ENCODE measurements around the gene PTTG1IP.

Gene PTTG1IP

DNA sequence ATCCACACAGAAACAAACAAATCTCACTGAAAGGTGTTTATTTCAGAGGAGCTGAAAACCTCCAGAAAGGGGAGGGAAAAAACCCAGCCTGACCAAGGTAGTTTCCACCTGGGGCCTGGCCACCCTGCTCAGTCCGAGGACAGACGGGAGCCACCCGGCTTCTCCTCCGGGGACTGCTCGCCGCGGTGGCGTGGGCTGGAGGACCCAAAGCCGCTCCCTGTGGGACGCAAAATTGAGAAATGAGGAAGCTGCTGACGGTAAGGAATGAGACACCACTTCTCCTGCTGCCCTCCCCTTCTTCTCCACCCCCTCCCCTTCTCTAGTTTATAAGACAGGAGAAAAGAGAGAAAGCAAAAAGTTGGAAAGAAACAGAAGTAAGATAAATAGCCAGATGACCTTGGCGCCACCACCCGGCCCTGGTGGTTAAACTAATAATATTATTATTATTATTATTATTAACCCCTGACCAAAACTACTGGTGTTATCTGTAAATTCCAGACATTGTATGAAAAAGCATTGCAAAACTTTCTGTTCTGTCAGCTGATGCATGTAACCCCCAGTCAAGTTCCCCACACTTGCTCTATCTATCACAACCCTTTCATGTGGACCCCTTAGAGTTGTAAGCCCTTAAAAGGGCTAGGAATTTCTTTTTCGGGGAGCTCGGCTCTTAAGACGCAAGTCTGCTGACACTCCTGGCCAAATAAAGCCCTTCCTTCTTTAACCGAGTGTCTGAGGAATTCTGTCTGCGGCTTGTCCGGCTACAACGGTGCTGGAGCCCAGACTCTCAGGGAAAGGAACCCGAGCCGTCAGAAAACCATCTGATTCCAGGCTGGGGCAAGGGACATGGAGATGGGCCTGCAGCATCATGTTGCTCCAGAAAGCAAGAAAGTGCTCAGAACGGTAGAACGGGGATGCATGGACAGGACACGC, 34.7 kb upstream of the PTTG1IP start:
- WGBS = 74% methylated on average over 21 of the region's 25 CpGs
- no peak overlapping the region for H3K9ac ChIP-seq (ENCODE audit: low read depth, low read length)
- no peaks in the 10 kb centered on the region for H3K9me3 ChIP-seq (ENCODE audit: insufficient read depth, low read depth, low read length)
- no peaks in the 10 kb centered on the region for H3K27me3 ChIP-seq (ENCODE audit: insufficient read depth, low read length)
- no peaks in the 10 kb centered on the region for H3K4me1 ChIP-seq (ENCODE audit: insufficient read depth, low read length)
- no peak overlapping the region for H3K27ac ChIP-seq (ENCODE audit: low read depth, low read length)
- no peak overlapping the region for H3K4me3 ChIP-seq (ENCODE audit: low read length)
- H3K36me3 ChIP-seq (ENCODE audit: insufficient read depth, low read length) = no peaks in the 10 kb centered on the region

DNA sequence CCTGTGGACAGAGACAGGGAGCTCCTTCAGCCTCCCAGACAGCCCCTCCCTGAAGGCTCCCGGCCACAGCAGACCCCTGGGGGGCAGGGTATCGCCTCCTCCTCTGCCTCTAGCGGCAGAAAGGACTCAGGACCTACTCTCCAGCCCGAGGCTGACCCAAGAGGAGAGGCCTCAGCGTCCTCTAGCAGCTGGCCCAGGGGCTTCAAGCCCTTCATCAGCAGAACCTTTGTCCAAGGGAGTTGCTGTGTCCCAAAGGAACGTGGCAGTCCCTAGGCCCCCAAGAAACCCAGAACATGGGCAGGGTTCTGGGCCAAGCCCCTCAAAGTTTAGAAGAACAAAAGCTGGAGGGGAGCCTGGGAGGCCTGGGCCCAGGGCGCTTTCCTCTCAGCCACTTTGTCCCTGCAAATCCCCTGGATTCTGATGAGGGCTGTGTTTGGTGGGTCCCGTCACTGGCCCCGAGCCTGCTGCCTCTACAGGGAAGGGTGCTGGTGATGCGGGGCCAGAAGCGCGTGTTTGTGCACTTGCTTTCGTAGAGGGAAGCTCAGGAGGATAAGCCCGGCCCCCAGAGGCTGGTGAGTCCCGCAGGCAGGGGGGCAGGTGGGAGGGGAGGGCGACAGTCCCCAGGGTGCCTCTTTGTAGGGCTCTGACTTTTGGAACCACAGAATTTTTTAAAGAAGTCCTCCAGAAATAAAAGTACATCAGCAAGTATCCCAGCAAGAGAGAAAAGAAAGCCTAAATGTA, 33.9 kb upstream of the PTTG1IP start:
- Histone ChIP-seq H3K27me3 (ENCODE audit: insufficient read depth, low read length) (no peaks in the 10 kb centered on the region), H3K36me3 (ENCODE audit: insufficient read depth, low read length) (no peaks in the 10 kb centered on the region), H3K9me3 (ENCODE audit: insufficient read depth, low read depth, low read length) (no peaks in the 10 kb centered on the region), H3K4me1 (ENCODE audit: insufficient read depth, low read length) (no peaks in the 10 kb centered on the region), H3K9ac (ENCODE audit: low read depth, low read length) (no peak overlapping the region), H3K4me3 (ENCODE audit: low read length) (no peak overlapping the region), H3K27ac (ENCODE audit: low read depth, low read length) (no peak overlapping the region)
- WGBS = 35% methylated on average over 16 of the region's 16 CpGs

DNA sequence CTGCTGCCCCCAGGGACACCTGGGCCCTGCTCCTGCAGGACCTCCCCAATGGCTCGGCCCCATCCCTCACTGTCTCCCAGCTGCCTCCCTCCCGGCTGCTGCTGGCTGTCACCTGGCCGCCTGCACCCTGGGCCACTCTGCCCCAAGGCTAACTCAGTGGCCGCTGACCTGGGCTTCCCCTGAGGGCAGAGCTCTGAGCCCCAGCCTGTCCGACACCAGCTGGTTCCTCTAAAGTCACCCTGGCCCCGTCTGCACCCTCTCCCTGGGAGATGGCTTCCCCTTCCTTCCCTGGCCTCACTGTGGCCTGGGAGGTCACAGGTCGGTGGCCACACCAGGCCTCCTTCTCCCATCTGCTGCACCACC, 32.2 kb upstream of the PTTG1IP start:
- no peak overlapping the region for H3K9ac ChIP-seq (ENCODE audit: low read depth, low read length)
- no peaks in the 10 kb centered on the region for H3K9me3 ChIP-seq (ENCODE audit: insufficient read depth, low read depth, low read length)
- no peaks in the 10 kb centered on the region for H3K27me3 ChIP-seq (ENCODE audit: insufficient read depth, low read length)
- no peaks in the 10 kb centered on the region for H3K4me1 ChIP-seq (ENCODE audit: insufficient read depth, low read length)
- H3K27ac ChIP-seq (ENCODE audit: low read depth, low read length) = no peak overlapping the region
- H3K4me3 ChIP-seq (ENCODE audit: low read length) = no peak overlapping the region
- H3K36me3 ChIP-seq (ENCODE audit: insufficient read depth, low read length) = no peaks in the 10 kb centered on the region
- 88% methylated on average over 7 of the region's 7 CpGs for WGBS

DNA sequence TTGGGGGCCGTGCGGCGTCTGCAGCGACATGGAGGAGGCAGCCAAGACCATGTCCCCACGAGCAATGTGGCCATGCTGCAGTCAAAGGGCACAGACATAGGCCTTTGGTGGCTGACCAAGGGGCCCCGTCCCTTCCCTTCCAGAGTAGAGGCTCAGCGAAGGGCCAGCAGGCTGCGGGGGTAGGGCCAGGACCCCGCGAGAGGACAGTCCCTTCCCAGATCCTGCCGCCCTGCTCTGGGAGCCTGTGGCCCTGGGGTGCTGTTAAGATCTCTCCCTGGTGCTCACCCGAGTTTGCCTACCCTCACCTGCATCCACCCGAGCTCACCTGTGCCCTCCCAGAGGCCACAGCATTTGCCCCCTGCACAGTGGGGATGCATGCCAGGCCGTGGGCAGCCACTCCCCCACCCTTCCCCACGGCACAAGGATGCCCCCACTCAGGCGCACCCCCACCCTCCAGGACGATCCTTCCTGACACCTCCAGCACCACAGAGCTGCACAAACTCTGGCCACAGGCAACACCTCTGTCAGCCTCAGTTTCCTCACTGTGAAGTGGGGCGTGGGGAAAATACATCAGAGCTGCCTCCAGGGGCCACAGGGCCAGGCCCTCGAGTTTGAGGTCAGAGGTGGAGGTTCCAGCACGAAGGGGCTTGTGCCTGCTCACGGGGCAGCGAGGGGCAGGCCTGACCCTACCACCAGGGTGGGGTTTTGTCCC, 31.7 kb upstream of the PTTG1IP start:
- H3K36me3 ChIP-seq (ENCODE audit: insufficient read depth, low read length) = no peaks in the 10 kb centered on the region
- 92% methylated on average over 22 of the region's 22 CpGs for WGBS
- H3K4me1 ChIP-seq (ENCODE audit: insufficient read depth, low read length) = no peaks in the 10 kb centered on the region
- H3K9me3 ChIP-seq (ENCODE audit: insufficient read depth, low read depth, low read length) = no peaks in the 10 kb centered on the region
- no peak overlapping the region for H3K4me3 ChIP-seq (ENCODE audit: low read length)
- no peaks in the 10 kb centered on the region for H3K27me3 ChIP-seq (ENCODE audit: insufficient read depth, low read length)
- no peak overlapping the region for H3K27ac ChIP-seq (ENCODE audit: low read depth, low read length)
- no peak overlapping the region for H3K9ac ChIP-seq (ENCODE audit: low read depth, low read length)

DNA sequence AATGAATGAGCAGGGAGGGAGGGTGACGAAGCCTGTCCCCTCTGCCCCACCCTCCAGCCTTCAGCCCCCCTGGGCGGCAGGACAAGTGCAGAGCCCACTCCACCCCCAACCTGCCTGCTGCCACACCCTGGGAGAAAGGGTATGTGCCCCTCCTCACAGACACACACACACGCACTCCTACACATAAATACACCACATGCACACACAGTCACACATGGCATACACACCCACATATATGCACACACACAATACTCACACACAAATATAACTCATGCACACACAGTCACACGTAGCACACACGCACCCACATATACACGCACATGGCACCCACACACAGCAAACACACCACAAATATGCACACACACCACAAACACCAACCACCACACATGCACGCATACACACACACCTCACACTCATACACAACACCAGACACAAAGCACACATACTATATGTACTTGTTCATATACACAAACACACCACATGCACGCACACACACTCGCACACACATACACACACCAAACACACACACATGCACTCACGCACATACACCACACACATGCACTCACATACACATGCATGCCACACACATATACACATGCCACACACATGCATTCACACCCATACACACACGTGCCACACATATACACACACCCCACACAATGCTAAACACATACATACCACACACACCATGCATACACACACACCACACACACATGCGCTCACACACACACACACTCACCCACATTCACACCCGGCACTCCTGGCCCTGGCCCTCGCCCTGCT, 30.8 kb upstream of the PTTG1IP start:
- 94% methylated on average over 14 of the region's 14 CpGs for WGBS
- no peak overlapping the region for H3K9ac ChIP-seq (ENCODE audit: low read depth, low read length)
- no peaks in the 10 kb centered on the region for H3K27me3 ChIP-seq (ENCODE audit: insufficient read depth, low read length)
- no peaks in the 10 kb centered on the region for H3K4me1 ChIP-seq (ENCODE audit: insufficient read depth, low read length)
- H3K36me3 ChIP-seq (ENCODE audit: insufficient read depth, low read length) = no peaks in the 10 kb centered on the region
- no peak overlapping the region for H3K4me3 ChIP-seq (ENCODE audit: low read length)
- H3K9me3 ChIP-seq (ENCODE audit: insufficient read depth, low read depth, low read length) = no peaks in the 10 kb centered on the region
- H3K27ac ChIP-seq (ENCODE audit: low read depth, low read length) = no peak overlapping the region

DNA sequence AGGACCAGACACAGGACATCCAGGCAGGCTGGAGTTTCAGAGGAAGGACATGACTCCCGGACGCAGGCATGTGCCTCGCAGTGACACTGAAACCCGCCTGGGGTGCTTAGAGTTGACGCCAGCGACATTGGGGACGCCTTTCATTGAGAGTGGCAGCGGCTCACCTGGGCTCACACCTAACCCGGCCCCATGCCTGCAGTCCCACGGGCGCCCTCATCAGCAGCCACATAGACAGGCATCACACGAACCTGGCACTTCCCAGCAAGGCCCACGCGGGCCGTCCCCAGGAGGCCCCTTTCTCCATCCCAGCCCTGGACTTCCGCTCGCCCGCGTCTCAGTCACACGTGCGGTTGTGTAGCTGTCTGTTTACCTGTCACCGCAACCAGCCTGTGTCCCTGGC, 30.2 kb upstream of the PTTG1IP start:
- no peaks in the 10 kb centered on the region for H3K4me1 ChIP-seq (ENCODE audit: insufficient read depth, low read length)
- WGBS = 93% methylated on average over 22 of the region's 22 CpGs
- no peak overlapping the region for H3K9ac ChIP-seq (ENCODE audit: low read depth, low read length)
- no peak overlapping the region for H3K4me3 ChIP-seq (ENCODE audit: low read length)
- no peak overlapping the region for H3K27ac ChIP-seq (ENCODE audit: low read depth, low read length)
- no peaks in the 10 kb centered on the region for H3K36me3 ChIP-seq (ENCODE audit: insufficient read depth, low read length)
- H3K27me3 ChIP-seq (ENCODE audit: insufficient read depth, low read length) = no peaks in the 10 kb centered on the region
- H3K9me3 ChIP-seq (ENCODE audit: insufficient read depth, low read depth, low read length) = no peaks in the 10 kb centered on the region

DNA sequence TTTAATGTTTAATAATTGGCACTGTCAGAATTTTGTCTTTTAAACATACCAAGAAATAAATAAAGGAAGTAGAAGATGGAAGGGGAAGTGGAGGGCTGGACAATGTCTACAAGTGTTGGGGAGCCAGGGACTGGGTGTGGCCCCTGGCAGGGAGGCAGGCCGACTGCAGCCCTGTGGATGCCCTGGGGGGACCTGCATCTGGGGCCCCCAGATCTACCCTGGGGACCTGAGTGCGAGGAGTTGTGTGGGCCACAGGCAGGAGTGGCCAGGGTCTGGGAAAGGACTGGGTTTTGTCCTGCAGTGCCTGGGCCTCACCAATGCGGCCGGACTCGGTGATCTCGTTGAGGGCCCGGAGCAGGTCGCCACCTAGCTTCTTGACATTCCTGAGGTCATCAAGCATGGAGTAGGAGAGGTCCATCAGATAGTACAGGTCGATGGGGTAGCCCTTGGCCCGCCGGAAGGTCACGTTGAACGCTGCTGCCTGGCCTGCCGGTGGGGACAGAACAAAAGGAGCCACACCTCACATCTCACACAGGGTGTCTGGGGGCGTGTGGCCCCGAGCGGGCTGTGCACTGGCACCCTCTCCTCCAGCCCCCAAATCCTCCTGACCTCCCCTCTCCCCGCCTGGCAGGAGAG, 29.7 kb upstream of the PTTG1IP start:
- Histone ChIP-seq H3K27me3 (ENCODE audit: insufficient read depth, low read length) (no peaks in the 10 kb centered on the region), H3K36me3 (ENCODE audit: insufficient read depth, low read length) (no peaks in the 10 kb centered on the region), H3K4me1 (ENCODE audit: insufficient read depth, low read length) (no peaks in the 10 kb centered on the region), H3K27ac (ENCODE audit: low read depth, low read length) (no peak overlapping the region), H3K4me3 (ENCODE audit: low read length) (no peak overlapping the region), H3K9ac (ENCODE audit: low read depth, low read length) (no peak overlapping the region), H3K9me3 (ENCODE audit: insufficient read depth, low read depth, low read length) (no peaks in the 10 kb centered on the region)
- WGBS = 93% methylated on average over 18 of the region's 18 CpGs

DNA sequence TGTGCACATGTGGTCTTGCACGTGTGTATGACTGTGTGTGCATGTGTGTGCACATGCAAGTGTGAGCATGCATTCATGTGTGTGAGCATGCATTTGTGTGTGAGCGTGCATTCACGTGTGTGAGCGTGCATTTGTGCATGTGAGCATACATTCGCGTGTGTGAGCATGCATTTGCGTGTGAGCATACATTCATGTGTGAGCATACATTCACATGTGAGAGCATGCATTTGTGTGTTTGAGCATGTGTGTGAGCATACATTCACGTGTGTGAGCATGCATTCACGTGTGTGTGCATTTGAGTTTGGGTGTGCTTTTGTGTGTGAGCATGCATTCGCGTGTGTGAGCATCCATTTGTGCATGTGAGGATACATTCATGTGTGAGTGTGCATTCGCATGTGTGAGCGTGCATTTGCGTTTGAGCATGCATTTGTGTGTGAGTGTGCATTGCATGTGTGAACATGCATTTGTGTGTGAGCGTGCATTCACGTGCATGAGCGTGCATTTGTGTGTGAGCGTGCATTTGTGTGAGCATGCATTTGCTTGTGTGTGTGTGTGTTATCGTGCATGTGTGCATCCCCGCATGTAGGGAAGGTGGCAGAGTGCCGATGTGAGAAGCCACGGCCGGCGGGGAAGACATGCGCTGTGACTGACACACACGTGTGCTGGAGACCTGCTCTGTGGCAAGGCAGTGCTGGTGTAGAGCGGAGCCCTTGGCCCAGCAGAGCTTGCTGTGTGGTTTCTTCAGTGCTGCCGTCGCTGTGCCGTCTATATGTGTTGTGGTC, 29.0 kb upstream of the PTTG1IP start:
- 94% methylated on average over 30 of the region's 30 CpGs for WGBS
- Histone ChIP-seq H3K9me3 (ENCODE audit: insufficient read depth, low read depth, low read length) (no peaks in the 10 kb centered on the region), H3K27me3 (ENCODE audit: insufficient read depth, low read length) (no peaks in the 10 kb centered on the region), H3K36me3 (ENCODE audit: insufficient read depth, low read length) (no peaks in the 10 kb centered on the region), H3K27ac (ENCODE audit: low read depth, low read length) (no peak overlapping the region), H3K4me3 (ENCODE audit: low read length) (no peak overlapping the region), H3K9ac (ENCODE audit: low read depth, low read length) (no peak overlapping the region), H3K4me1 (ENCODE audit: insufficient read depth, low read length) (no peaks in the 10 kb centered on the region)

DNA sequence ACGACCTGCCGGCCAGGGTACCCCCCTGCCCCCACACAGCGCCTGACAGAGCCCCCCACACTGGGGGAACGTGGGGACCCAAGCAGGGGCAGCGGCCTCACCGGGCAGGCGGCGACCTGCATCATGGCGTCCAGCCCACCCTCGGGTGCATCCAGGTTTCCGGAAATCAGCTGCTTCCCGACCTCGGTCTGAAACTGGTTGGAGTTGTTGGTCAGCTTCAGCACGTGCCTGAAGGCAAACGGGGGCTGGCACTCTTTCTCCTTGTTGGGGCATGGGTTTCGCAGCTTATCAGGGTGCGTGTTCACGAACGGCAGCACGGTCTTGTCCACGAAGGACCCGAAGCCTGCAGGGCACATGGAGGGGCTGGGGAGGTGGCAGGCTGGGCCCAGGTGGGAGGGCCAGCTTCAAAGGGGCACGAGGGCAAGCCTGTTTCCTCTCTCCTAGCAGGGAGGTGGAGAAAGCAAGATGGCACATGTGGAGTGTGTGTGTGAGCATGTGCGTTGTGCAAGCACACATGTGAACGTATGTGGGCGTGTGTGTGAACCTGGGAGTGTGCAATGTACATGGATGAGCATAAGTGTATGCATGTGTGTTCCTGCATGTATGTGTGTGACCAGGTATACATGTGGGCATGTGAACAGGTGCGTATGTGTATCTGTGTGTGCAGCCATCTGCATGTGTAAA, 28.0 kb upstream of the PTTG1IP start:
- H3K27ac ChIP-seq (ENCODE audit: low read depth, low read length) = no peak overlapping the region
- H3K9me3 ChIP-seq (ENCODE audit: insufficient read depth, low read depth, low read length) = no peaks in the 10 kb centered on the region
- H3K9ac ChIP-seq (ENCODE audit: low read depth, low read length) = no peak overlapping the region
- WGBS = 92% methylated on average over 27 of the region's 27 CpGs
- H3K36me3 ChIP-seq (ENCODE audit: insufficient read depth, low read length) = no peaks in the 10 kb centered on the region
- no peaks in the 10 kb centered on the region for H3K4me1 ChIP-seq (ENCODE audit: insufficient read depth, low read length)
- H3K4me3 ChIP-seq (ENCODE audit: low read length) = no peak overlapping the region
- no peaks in the 10 kb centered on the region for H3K27me3 ChIP-seq (ENCODE audit: insufficient read depth, low read length)
